ENCODE data around the gene CPED1.

The CPED1 gene

DNA sequence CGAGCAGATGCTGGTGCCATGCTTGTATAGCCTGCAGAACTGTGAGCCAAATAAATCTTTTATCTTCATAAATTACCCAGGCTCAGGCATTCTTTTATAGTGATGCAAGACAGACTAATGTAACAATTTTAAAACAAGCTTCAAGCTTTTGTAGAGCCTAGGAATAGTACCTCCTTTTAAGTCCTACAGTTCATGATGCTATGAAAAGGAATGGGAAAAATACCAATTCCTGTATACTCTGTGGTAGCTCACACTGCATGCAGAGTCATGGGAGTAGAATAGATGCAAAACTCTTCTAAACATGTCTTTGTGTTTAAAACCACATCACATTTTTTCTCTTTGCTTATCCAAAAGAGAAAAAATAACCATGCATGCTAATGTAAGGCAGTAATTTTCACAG is 273.7 kb downstream of the CPED1 start (continued):
- TF ChIP-seq ZBTB21 (tag by site-specific recombination; IDR thresholded peaks at IDR 0.05) (no peak), ZNF501 (tag by site-specific recombination; IDR thresholded peaks at IDR 0.05) (no peak), ZNF791 (tag by site-specific recombination; IDR thresholded peaks at IDR 0.05) (no peak), ZNF654 (tag by site-specific recombination; IDR thresholded peaks at IDR 0.05; ENCODE audit: low read depth) (no peak), ZBTB48 (tag by site-specific recombination; IDR thresholded peaks at IDR 0.05) (no peak)
- TF ChIP-seq, protein P1, sequence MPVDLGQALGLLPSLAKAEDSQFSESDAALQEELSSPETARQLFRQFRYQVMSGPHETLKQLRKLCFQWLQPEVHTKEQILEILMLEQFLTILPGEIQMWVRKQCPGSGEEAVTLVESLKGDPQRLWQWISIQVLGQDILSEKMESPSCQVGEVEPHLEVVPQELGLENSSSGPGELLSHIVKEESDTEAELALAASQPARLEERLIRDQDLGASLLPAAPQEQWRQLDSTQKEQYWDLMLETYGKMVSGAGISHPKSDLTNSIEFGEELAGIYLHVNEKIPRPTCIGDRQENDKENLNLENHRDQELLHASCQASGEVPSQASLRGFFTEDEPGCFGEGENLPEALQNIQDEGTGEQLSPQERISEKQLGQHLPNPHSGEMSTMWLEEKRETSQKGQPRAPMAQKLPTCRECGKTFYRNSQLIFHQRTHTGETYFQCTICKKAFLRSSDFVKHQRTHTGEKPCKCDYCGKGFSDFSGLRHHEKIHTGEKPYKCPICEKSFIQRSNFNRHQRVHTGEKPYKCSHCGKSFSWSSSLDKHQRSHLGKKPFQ (tag by site-specific recombination; IDR thresholded peaks at IDR 0.05), result no peak

DNA sequence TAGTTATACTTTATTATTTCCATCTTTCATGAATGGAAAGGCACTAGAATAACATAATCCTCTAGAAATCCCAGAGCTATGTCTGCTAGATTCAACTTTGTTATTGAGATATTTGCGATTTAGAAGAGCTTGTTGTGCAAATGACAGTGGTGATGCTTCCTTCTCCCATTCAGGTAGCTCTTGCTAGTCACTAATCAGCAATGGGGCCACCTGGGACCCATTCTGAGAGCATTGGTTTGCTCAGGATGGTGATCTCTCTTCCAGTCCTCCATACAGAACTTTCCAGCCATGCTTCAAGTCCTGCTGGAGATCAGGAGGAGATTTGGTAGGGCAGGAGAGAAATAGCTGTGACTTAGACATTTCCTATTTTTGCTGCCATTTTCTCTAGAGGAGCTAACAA is 274.5 kb downstream of the CPED1 start:
- Histone ChIP-seq H3K4me1 (ENCODE audit: control insufficient read depth, insufficient read depth, low read length) (no peaks in the 10 kb centered on the region), H3K27ac (ENCODE audit: extremely low read depth, low read depth, low read length) (no peak overlapping the region), H3K4me3 (ENCODE audit: low read depth, low read length) (no peak overlapping the region), H3K36me3 (ENCODE audit: control insufficient read depth in 2 of 2, insufficient read depth in 1 of 2, low read length in 2 of 2) (no peaks in the 10 kb centered on the region), H3K9me3 (ENCODE audit: control insufficient read depth, insufficient read depth, low read depth, low read length) (no peaks in the 10 kb centered on the region)
- ChIA-PET CTCF (interaction anchor here (0.8 kb wide), 1 partner anchor 10 kb away, joined by 4 read pairs; no protein-coding TSS in a partner anchor), POLR2A (no interaction called here)
- TF ChIP-seq ZNF266 (tag by site-specific recombination; IDR thresholded peaks at IDR 0.05; ENCODE audit: low read depth) (no peak), ZNF510 (tag by site-specific recombination; IDR thresholded peaks at IDR 0.05; ENCODE audit: insufficient replicate concordance) (no peak), ZNF248 (tag by site-specific recombination; IDR thresholded peaks at IDR 0.05) (no peak), ZNF660 (tag by site-specific recombination; IDR thresholded peaks at IDR 0.05) (no peak), HOXC10 (CRISPR knock-in tag; IDR thresholded peaks at IDR 0.05) (no peak), SETDB1 (IDR thresholded peaks at IDR 0.05; ENCODE audit: insufficient read length, low read length) (no peak)

DNA sequence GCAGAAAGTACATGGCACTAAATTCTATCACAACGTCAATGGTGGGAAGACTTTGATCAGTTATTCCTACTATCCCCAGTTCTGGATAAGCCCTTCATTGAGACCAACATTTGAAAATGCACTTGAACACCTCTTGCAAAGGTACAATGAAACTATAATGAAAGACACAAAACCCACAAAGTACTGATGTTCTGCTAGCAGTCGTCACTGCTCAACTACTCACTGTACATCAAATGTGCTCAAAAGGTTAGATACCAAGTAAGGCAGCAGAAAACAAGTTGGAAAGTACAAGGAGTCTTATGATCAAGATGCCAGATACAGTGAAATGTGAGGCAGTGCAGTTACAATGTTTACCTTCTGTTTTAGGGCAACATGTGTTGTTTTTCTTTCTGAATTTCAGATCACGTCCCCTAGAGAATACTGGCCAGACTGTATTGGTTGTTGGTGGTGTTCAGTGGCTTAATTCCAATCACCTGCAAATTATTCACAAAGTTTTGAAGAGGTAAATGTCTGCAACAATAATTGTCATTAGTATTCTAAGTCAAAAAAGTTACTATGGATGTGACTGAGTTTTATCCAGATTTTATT is 277.9 kb downstream of the CPED1 start:
- CTCF ChIA-PET, result no interaction called here
- no peaks in the 10 kb centered on the region for H3K36me3 ChIP-seq (ENCODE audit: control insufficient read depth in 2 of 2, insufficient read depth in 1 of 2, low read length in 2 of 2)
- no peak for TF ChIP-seq HOXD13 (CRISPR knock-in tag; IDR thresholded peaks at IDR 0.05; ENCODE audit: borderline replicate concordance)
- no peak for TF ChIP-seq RBAK (tag by site-specific recombination; IDR thresholded peaks at IDR 0.05)
- no peak for TF ChIP-seq ZNF624 (tag by site-specific recombination; IDR thresholded peaks at IDR 0.05)
- no peak for TF ChIP-seq SP7 (tag by site-specific recombination; IDR thresholded peaks at IDR 0.05)
- no peak for TF ChIP-seq ZFP41 (tag by site-specific recombination; IDR thresholded peaks at IDR 0.05; ENCODE audit: borderline replicate concordance)
- no peak for TF ChIP-seq ZBTB8A (tag by site-specific recombination; IDR thresholded peaks at IDR 0.05)
- no peak for TF ChIP-seq MYNN (tag by site-specific recombination; IDR thresholded peaks at IDR 0.05; ENCODE audit: borderline replicate concordance)
- no peak for TF ChIP-seq FEZF1 (tag by site-specific recombination; IDR thresholded peaks at IDR 0.05)
- TF ChIP-seq ZNF248 (tag by site-specific recombination; IDR thresholded peaks at IDR 0.05), result no peak
- TF ChIP-seq, protein P2, sequence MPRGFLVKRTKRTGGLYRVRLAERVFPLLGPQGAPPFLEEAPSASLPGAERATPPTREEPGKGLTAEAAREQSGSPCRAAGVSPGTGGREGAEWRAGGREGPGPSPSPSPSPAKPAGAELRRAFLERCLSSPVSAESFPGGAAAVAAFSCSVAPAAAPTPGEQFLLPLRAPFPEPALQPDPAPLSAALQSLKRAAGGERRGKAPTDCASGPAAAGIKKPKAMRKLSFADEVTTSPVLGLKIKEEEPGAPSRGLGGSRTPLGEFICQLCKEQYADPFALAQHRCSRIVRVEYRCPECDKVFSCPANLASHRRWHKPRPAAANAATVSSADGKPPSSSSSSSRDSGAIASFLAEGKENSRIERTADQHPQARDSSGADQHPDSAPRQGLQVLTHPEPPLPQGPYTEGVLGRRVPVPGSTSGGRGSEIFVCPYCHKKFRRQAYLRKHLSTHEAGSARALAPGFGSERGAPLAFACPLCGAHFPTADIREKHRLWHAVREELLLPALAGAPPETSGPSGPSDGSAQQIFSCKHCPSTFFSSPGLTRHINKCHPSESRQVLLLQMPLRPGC (tag by site-specific recombination; IDR thresholded peaks at IDR 0.05), result no peak
- TF ChIP-seq ZFP37 (tag by site-specific recombination; IDR thresholded peaks at IDR 0.05), result no peak
- no peak for TF ChIP-seq ZNF10 (tag by site-specific recombination; IDR thresholded peaks at IDR 0.05)
- TF ChIP-seq, protein P3, sequence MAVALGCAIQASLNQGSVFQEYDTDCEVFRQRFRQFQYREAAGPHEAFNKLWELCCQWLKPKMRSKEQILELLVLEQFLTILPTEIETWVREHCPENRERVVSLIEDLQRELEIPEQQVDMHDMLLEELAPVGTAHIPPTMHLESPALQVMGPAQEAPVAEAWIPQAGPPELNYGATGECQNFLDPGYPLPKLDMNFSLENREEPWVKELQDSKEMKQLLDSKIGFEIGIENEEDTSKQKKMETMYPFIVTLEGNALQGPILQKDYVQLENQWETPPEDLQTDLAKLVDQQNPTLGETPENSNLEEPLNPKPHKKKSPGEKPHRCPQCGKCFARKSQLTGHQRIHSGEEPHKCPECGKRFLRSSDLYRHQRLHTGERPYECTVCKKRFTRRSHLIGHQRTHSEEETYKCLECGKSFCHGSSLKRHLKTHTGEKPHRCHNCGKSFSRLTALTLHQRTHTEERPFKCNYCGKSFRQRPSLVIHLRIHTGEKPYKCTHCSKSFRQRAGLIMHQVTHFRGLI (tag by site-specific recombination; IDR thresholded peaks at IDR 0.05), result no peak
- TF ChIP-seq, protein P4, sequence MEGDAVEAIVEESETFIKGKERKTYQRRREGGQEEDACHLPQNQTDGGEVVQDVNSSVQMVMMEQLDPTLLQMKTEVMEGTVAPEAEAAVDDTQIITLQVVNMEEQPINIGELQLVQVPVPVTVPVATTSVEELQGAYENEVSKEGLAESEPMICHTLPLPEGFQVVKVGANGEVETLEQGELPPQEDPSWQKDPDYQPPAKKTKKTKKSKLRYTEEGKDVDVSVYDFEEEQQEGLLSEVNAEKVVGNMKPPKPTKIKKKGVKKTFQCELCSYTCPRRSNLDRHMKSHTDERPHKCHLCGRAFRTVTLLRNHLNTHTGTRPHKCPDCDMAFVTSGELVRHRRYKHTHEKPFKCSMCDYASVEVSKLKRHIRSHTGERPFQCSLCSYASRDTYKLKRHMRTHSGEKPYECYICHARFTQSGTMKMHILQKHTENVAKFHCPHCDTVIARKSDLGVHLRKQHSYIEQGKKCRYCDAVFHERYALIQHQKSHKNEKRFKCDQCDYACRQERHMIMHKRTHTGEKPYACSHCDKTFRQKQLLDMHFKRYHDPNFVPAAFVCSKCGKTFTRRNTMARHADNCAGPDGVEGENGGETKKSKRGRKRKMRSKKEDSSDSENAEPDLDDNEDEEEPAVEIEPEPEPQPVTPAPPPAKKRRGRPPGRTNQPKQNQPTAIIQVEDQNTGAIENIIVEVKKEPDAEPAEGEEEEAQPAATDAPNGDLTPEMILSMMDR (tag by site-specific recombination; IDR thresholded peaks at IDR 0.05), result no peak
- TF ChIP-seq, protein P5, sequence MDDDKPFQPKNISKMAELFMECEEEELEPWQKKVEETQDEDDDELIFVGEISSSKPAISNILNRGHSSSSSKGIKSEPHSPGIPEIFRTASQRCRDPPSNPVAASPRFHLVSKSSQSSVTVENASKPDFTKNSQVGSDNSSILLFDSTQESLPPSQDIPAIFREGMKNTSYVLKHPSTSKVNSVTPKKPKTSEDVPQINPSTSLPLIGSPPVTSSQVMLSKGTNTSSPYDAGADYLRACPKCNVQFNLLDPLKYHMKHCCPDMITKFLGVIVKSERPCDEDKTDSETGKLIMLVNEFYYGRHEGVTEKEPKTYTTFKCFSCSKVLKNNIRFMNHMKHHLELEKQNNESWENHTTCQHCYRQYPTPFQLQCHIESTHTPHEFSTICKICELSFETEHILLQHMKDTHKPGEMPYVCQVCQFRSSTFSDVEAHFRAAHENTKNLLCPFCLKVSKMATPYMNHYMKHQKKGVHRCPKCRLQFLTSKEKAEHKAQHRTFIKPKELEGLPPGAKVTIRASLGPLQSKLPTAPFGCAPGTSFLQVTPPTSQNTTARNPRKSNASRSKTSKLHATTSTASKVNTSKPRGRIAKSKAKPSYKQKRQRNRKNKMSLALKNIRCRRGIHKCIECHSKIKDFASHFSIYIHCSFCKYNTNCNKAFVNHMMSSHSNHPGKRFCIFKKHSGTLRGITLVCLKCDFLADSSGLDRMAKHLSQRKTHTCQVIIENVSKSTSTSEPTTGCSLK (tag by site-specific recombination; IDR thresholded peaks at IDR 0.05), result no peak

More for the DNA sequence above, 277.9 kb downstream of the CPED1 start:
- Histone ChIP-seq H3K9me3 (ENCODE audit: control insufficient read depth, insufficient read depth, low read depth, low read length) (no peaks in the 10 kb centered on the region), H3K4me3 (ENCODE audit: low read depth, low read length) (no peak overlapping the region), H3K4me1 (ENCODE audit: control insufficient read depth, insufficient read depth, low read length) (no peaks in the 10 kb centered on the region), H3K27ac (ENCODE audit: extremely low read depth, low read depth, low read length) (no peak overlapping the region)
- POLR2A ChIA-PET, result no interaction called here
